ENCODE data around the gene DUSP21.
"Not testable (repeated sequence)": the region's sequence is repeated elsewhere in the genome, so short reads cannot be mapped to it uniquely, and the experiment has no call there.

DUSP21 gene

DNA sequence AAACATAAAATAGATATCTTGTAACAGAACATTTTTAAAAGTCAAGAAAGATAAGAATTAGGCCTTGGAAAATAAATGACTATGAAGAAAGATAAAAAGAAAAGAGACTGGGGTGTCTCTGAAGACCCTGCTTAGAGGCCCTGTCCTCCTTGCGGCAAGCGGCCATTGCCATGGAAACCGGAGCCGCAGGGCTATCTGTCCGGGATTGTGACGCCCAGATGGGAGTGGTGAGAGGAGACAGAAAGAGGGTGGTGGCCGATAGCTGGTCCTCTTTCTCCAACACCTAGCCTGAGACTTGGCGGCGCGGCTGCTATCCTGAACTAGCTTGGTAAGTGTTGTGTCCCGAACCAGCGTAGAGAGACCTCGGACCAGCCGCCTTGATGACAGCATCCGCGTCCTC, at the start of gene DUSP21:
DUSP21 (plus strand) TSS at position 269 of the 400 bp plus-strand sequence; CDS start at position 381, 112 bp downstream.
- in situ Hi-C loops (cut with HindIII; ENCODE audit: low sequenced_read_pairs): no loop called here

DNA sequence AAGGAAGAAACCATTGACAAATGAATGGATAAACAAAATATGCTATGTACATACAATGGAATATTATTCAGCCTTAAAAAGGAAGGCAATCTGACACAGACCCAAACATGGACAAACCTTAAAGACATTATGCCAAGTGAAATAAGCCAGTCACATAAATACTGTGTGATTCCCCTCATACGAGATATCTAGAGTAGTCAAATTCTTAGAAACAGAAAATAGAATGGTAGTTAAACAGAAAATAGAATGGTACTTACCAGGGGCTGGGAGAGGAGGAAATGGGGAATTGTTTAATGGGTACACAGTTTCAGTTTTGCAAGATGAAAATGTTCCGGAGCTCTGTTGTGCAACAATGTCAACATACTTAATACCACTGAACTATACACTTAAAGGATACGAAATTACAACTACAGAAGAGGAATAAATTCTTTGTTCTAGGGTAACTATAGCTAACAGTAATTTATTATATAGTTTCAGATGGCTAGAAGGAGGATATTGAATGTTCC, 47.8 kb upstream of the DUSP21 start:
- in situ Hi-C loops (cut with HindIII; ENCODE audit: low sequenced_read_pairs): no loop called here

GRCh38 chrX:44802613-44803012, 41.2 kb upstream of the DUSP21 start:
- in situ Hi-C loops (cut with HindIII; ENCODE audit: low sequenced_read_pairs): no loop called here

DNA sequence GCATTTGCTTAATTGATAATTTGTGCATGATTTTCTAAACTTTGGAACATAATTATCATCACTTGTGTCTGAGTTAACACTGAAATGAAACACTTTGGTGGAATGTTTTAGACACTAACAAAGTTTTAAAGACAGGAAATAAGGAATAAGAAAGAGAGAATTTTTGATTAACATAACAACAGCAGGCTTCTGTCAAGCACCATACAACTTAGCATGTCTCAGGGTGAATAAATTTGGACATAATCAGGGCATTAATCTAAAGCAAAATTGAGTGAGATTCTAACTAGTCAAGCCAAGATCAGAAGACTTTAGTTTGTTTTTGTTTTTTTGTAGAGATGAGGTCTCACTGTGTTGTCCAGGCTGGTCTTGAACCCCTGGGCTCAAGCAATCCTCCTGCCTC, 28.1 kb upstream of the DUSP21 start:
- in situ Hi-C loops (cut with HindIII; ENCODE audit: low sequenced_read_pairs): no loop called here

DNA sequence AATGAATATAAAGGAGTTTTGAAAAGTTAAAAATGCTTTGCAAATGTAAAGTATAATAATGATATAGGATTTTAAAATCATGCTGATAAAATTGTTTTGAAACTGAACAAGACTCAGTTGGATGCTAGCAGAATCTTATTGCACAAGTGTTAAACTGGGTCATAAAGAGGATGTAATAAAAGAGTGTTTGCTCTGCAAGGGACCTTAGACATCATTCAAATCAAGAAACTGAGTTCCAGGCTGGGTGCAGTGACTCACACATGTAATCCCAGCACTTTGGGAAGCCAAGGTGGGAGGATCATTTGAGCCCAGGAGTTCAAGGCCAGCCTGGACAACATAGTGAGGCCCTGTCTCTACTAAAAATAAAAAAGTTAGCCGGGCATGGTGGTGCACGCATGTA, 27.5 kb upstream of the DUSP21 start:
- in situ Hi-C loops (cut with HindIII; ENCODE audit: low sequenced_read_pairs): no loop called here

DNA sequence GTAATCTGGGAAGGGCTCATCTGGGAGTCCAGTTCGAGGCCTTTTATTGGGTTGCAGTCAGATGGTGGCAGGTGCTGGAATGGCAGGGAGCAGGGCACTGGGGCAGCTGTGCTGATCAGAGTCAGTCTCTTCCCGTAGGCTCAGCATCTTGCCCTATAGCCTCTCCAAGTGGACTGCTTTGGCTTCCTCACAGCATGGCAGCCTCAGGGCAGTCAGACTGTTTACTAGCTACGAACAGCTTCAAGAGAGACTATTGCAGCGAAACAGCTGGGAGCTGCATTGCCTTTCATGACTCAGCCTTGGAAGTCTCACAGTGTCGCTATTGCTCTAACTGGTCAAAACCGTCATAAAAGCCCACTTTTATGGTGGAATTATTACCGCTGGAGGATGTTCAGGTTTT, 26.8 kb upstream of the DUSP21 start:
- in situ Hi-C loops (cut with HindIII; ENCODE audit: low sequenced_read_pairs): no loop called here

- in situ Hi-C loops (cut with HindIII; ENCODE audit: low sequenced_read_pairs): no loop called here
Measured at GRCh38 chrX:44822601-44823000, 21.2 kb upstream of the DUSP21 start.

GRCh38 chrX:44823193-44823592, 20.6 kb upstream of the DUSP21 start:
- in situ Hi-C loops (cut with HindIII; ENCODE audit: low sequenced_read_pairs): not testable (repeated sequence)

GRCh38 chrX:44828008-44828605, 15.7 kb upstream of the DUSP21 start:
- in situ Hi-C loops (cut with HindIII; ENCODE audit: low sequenced_read_pairs): no loop called here

GRCh38 chrX:44829832-44830231, 14.0 kb upstream of the DUSP21 start:
- in situ Hi-C loops (cut with HindIII; ENCODE audit: low sequenced_read_pairs): no loop called here

- in situ Hi-C loops (cut with HindIII; ENCODE audit: low sequenced_read_pairs): no loop called here
Measured at GRCh38 chrX:44842550-44843317, 1.1 kb upstream of the DUSP21 start.

DNA sequence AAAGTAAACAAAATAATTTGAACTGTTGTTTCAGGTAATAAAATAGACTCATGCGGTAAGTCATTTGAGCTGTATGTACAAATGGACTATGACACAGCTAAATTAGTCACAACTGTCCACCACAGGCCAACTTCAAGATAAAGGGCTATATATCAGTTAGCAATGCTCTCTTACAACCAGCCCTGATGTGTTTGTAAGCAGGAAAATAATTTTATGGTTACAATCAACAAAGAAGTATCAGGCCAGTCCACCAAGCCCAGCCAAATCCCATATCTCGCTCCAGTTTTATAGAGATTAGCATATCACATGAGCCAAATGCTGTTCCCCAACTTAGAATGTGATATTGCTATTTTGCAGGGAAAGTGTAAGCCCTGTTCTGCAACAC, 511 bp upstream of the DUSP21 start:
- in situ Hi-C loops (cut with HindIII; ENCODE audit: low sequenced_read_pairs): no loop called here

GRCh38 chrX:44844204-44844603, 383 bp downstream of the DUSP21 start:
- in situ Hi-C loops (cut with HindIII; ENCODE audit: low sequenced_read_pairs): no loop called here

DNA sequence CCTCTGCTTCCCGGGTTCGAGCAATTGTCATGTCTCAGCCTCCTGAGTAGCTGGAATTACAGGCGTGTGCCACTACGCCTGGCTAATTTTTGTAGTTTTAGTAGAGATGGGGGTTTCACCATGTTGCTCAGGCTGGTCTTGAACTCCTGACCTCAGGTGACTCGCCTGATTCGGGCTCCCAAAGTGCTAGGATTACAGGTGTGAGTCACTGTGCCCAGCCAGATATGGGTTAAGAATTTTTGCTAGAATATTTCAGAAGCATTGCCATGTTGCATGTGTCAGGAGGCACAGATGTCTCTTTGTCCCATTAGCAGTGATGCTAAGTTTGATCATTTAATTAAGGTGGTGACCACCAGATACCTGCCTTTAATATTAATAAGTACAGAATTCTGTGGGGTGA, 7.1 kb downstream of the DUSP21 start:
- in situ Hi-C loops (cut with HindIII; ENCODE audit: low sequenced_read_pairs): not testable (repeated sequence)

- in situ Hi-C loops (cut with HindIII; ENCODE audit: low sequenced_read_pairs): no loop called here
Measured at GRCh38 chrX:44871114-44871645, 27.4 kb downstream of the DUSP21 start.

GRCh38 chrX:44871931-44872820, 28.4 kb downstream of the DUSP21 start:
- in situ Hi-C loops (cut with HindIII; ENCODE audit: low sequenced_read_pairs): no loop called here

- in situ Hi-C loops (cut with HindIII; ENCODE audit: low sequenced_read_pairs): no loop called here
Measured at GRCh38 chrX:44872821-44873414, 29.1 kb downstream of the DUSP21 start, which contains the start of gene KDM6A. Gene KDM6A, plus strand, starts transcription at chrX:44873188. Its CDS starts 364 bp downstream, at chrX:44873552.

DNA sequence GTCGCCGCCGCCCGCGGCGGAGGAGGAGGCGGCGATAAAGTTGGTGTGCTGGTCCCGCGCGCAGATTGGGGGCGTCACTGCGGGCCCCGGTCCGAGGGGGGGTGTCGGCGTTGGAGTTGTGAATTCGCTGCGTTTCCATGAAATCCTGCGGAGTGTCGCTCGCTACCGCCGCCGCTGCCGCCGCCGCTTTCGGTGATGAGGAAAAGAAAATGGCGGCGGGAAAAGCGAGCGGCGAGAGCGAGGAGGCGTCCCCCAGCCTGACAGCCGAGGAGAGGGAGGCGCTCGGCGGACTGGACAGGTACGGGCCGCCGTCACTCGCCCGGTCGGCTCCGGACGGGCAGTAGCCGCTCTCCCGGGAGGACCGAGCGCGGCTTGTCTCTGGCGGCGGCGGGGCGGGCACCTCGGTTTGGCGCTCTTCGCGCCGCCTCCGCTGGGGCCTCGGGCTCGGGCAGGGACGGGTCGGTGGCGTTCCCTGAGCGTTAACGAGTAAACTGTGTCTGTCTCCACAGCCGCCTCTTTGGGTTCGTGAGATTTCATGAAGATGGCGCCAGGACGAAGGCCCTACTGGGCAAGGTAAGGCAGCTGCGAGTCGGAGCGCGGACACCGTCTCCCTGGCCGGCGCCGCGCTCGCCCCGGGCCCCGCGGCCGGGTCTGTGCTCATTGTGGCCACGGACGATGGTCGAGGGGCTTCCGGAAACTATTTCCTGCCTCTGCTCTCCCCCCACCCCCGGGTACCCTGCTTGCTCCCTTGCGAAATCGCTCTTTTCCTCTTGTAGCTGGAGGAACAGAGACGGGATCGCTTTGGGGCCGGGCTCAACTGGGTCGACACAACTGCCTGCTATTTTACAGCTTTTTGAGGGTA, 29.8 kb downstream of the DUSP21 start:
- in situ Hi-C loops (cut with HindIII; ENCODE audit: low sequenced_read_pairs): no loop called here

DNA sequence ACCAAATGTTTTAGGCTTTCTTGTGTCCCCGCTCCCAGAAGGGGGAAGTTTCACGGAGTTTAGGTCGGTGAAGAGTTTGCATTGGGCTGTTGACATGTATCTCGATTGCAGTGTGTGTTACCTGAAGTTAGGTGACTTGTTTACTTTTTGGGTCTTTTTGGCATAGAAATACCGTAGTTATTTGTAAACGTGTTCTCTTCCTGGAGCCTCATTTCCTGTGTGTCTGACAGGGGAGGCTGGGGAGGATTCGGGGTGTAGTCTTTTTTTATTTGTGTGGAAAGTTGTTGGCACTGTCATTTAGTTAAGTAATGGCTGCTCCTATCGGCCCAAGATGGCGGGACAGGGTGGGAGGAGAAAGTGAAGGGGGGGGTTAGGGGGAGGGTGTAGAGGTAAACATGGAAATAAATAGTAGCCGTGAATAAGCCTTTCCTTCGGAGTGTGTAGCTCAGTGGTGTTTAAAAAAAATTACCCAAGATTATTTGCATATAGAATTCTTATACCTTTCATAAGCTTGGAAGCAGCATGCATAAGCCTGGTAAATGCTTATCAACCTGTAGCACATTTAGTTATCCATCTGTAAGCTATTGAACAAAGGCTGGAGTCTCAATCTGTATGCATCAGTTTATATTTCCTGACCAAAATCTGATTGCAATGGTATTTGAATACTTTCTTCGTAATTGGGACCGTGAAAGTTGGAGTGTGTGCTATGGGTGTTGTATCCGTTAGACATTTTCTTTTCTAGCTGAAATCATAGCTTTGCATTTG, 30.8 kb downstream of the DUSP21 start:
- in situ Hi-C loops (cut with HindIII; ENCODE audit: low sequenced_read_pairs): no loop called here
